ENCODE results near the gene PIGU. TPM values are rescaled to one million over a fixed set of nuclear protein-coding genes. Genes with fewer than 3 reads are reported as not detected.

Gene PIGU
- total and polyA plus RNA-seq, 2 of the 13 experiments (the other 11 are each of a cell fraction or from before 2014, with no cell fraction given): 45.5 to 231 TPM

- TF ChIP-seq ZFX (CRISPR knock-in tag; IDR thresholded peaks at IDR 0.05; ENCODE audit: low read depth): peak; percentile 100
- peak; percentile 99 for TF ChIP-seq ELF4 (CRISPR knock-in tag; IDR thresholded peaks at IDR 0.05; ENCODE audit: borderline replicate concordance)
- TF ChIP-seq TOPORS (CRISPR knock-in tag; IDR thresholded peaks at IDR 0.05): peak; percentile 91; the same call in 1 of the 2 replicates
- peak; percentile 73; the same call in 1 of the 2 replicates for TF ChIP-seq SP4 (CRISPR knock-in tag; IDR thresholded peaks at IDR 0.05)
- peak; percentile 69 for TF ChIP-seq ZNF552 (CRISPR knock-in tag; IDR thresholded peaks at IDR 0.05; ENCODE audit: borderline replicate concordance)
- peak in 1 of 2 experiments; percentile 99; a peak in 2 of 4 replicates for TF ChIP-seq KLF16 (CRISPR knock-in tag; IDR thresholded peaks at IDR 0.05)
- TF ChIP-seq ZNF34 (CRISPR knock-in tag; IDR thresholded peaks at IDR 0.05; ENCODE audit: borderline replicate concordance): no peak
- TF ChIP-seq, protein P1, sequence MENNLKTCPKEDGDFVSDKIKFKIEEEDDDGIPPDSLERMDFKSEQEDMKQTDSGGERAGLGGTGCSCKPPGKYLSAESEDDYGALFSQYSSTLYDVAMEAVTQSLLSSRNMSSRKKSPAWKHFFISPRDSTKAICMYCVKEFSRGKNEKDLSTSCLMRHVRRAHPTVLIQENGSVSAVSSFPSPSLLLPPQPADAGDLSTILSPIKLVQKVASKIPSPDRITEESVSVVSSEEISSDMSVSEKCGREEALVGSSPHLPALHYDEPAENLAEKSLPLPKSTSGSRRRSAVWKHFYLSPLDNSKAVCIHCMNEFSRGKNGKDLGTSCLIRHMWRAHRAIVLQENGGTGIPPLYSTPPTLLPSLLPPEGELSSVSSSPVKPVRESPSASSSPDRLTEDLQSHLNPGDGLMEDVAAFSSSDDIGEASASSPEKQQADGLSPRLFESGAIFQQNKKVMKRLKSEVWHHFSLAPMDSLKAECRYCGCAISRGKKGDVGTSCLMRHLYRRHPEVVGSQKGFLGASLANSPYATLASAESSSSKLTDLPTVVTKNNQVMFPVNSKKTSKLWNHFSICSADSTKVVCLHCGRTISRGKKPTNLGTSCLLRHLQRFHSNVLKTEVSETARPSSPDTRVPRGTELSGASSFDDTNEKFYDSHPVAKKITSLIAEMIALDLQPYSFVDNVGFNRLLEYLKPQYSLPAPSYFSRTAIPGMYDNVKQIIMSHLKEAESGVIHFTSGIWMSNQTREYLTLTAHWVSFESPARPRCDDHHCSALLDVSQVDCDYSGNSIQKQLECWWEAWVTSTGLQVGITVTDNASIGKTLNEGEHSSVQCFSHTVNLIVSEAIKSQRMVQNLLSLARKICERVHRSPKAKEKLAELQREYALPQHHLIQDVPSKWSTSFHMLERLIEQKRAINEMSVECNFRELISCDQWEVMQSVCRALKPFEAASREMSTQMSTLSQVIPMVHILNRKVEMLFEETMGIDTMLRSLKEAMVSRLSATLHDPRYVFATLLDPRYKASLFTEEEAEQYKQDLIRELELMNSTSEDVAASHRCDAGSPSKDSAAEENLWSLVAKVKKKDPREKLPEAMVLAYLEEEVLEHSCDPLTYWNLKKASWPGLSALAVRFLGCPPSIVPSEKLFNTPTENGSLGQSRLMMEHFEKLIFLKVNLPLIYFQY (CRISPR knock-in tag; IDR thresholded peaks at IDR 0.05; ENCODE audit: borderline replicate concordance): peak; percentile 81
- no peak for TF ChIP-seq HOXA9 (CRISPR knock-in tag; IDR thresholded peaks at IDR 0.05; ENCODE audit: borderline replicate concordance)
- peak; percentile 87 for TF ChIP-seq SATB2 (CRISPR knock-in tag; IDR thresholded peaks at IDR 0.05)
- TF ChIP-seq ZNF773 (CRISPR knock-in tag; IDR thresholded peaks at IDR 0.05; ENCODE audit: borderline replicate concordance): 0 out of 2 replicates have a peak, but pooled peaks have one; percentile 34
- TF ChIP-seq FOXK1 (CRISPR knock-in tag; IDR thresholded peaks at IDR 0.05; ENCODE audit: borderline replicate concordance, low read depth): peak; percentile 84
- no peak; the same call in 1 of the 2 replicates for TF ChIP-seq ZNF746 (CRISPR knock-in tag; IDR thresholded peaks at IDR 0.05)
- 0 out of 2 replicates have a peak, but pooled peaks have one; percentile 59 for TF ChIP-seq ZBTB2 (CRISPR knock-in tag; IDR thresholded peaks at IDR 0.05; ENCODE audit: low read depth)
- no peak; the same call in 1 of the 2 replicates for TF ChIP-seq ATF1 (CRISPR knock-in tag; IDR thresholded peaks at IDR 0.05)
- TF ChIP-seq MAF1 (CRISPR knock-in tag; IDR thresholded peaks at IDR 0.05; ENCODE audit: borderline replicate concordance): 0 out of 2 replicates have a peak, but pooled peaks have one; percentile 55
- peak; percentile 50; the same call in 1 of the 2 replicates for TF ChIP-seq ZBTB43 (CRISPR knock-in tag; conservative IDR thresholded peaks at IDR 0.05)
- peak; percentile 18; the same call in 1 of the 2 replicates for TF ChIP-seq ZNF720 (CRISPR knock-in tag; IDR thresholded peaks at IDR 0.05)
- peak; percentile 21; the same call in 1 of the 2 replicates for TF ChIP-seq KDM1A (CRISPR knock-in tag; IDR thresholded peaks at IDR 0.05)
- peak; percentile 94; the same call in 1 of the 2 replicates for TF ChIP-seq ZNF33A (CRISPR knock-in tag; IDR thresholded peaks at IDR 0.05; ENCODE audit: borderline replicate concordance)
- TF ChIP-seq ZNF629 (CRISPR knock-in tag; conservative IDR thresholded peaks at IDR 0.05): 0 out of 2 replicates have a peak, but pooled peaks have one; percentile 11
- peak; percentile 97 for TF ChIP-seq JARID2 (CRISPR knock-in tag; IDR thresholded peaks at IDR 0.05; ENCODE audit: insufficient replicate concordance)
These were observed 160.4 kb downstream of the PIGU start, which contains the start of gene DYNLRB1 (continued) for GRCh38 chr20:34516247-34517113.
